SK-MEL-5 (cell line): ENCODE data around the gene ZNF467. TPM values are rescaled to one million over a fixed set of nuclear protein-coding genes. Genes with fewer than 3 reads are reported as not detected.
A peak's percentile ranks its signal among the peaks of the same experiment; 100 is the strongest.

Experiments used
- DNase-seq: peaks from one replicate; pipeline ENCODE4 v3.0.0-alpha.2; 2016; ENCODE audit warnings: low read depth, low spot score
- in situ Hi-C: cut with HindIII; loops from 2 replicates; pipeline ENCODE4 v1.10.0; 2016; ENCODE audit warnings: low sequenced_read_pairs, high pct_unique_total_duplicates, low pct_unique_long_range_greater_than_20kb
- total RNA-seq: library from RNA; depleted of rRNA; stranded (reverse); fragments of >200 nt; shearing (Covaris generic); gene quantifications from 2 replicates; pipeline ENCODE4 v1.2.3, GENCODE V29; 2014

The ZNF467 gene
- total RNA-seq, 1 experiment from 2014 or later = 0.13 TPM

GRCh38 chr7:149792220-149792595 is 18.8 kb upstream of the ZNF467 start:
- in situ Hi-C loops = no loop called here
- DNase-seq = no peak

GRCh38 chr7:149791411-149792219 is 18.2 kb upstream of the ZNF467 start:
- DNase-seq = no peak
- in situ Hi-C loops = no loop called here

- in situ Hi-C loops = no loop called here
- DNase-seq = no peak
Measured at GRCh38 chr7:149790754-149791360, 17.5 kb upstream of the ZNF467 start.

- in situ Hi-C loops = no loop called here
- DNase-seq = peak; percentile 43
Measured at GRCh38 chr7:149790146-149790548, 16.8 kb upstream of the ZNF467 start.

GRCh38 chr7:149789101-149789500 is 15.7 kb upstream of the ZNF467 start:
- in situ Hi-C loops = no loop called here
- no peak for DNase-seq

- in situ Hi-C loops = no loop called here
- no peak for DNase-seq
Measured at GRCh38 chr7:149788300-149788851, 15.0 kb upstream of the ZNF467 start.

GRCh38 chr7:149787428-149788299 is 14.3 kb upstream of the ZNF467 start:
- in situ Hi-C loops = no loop called here
- DNase-seq = peak; percentile 33

- no peak for DNase-seq
- in situ Hi-C loops = no loop called here
Measured at GRCh38 chr7:149785983-149786382, 12.6 kb upstream of the ZNF467 start.

GRCh38 chr7:149785402-149785801 is 12.0 kb upstream of the ZNF467 start:
- in situ Hi-C loops = no loop called here

GRCh38 chr7:149784251-149784608 is 10.8 kb upstream of the ZNF467 start:
- in situ Hi-C loops = no loop called here

More at GRCh38 chr7:149785402-149785801, 12.0 kb upstream of the ZNF467 start:
- no peak for DNase-seq

GRCh38 chr7:149783386-149784250 is 10.2 kb upstream of the ZNF467 start:
- DNase-seq = peak; percentile 20
- in situ Hi-C loops = no loop called here

More at GRCh38 chr7:149784251-149784608, 10.8 kb upstream of the ZNF467 start:
- no peak for DNase-seq

GRCh38 chr7:149782682-149783345 is 9.4 kb upstream of the ZNF467 start:
- in situ Hi-C loops = no loop called here

GRCh38 chr7:149781921-149782320 is 8.5 kb upstream of the ZNF467 start:
- in situ Hi-C loops = no loop called here
- DNase-seq = no peak

More at GRCh38 chr7:149782682-149783345, 9.4 kb upstream of the ZNF467 start:
- no peak for DNase-seq

GRCh38 chr7:149780636-149781419 is 7.4 kb upstream of the ZNF467 start:
- no peak for DNase-seq
- in situ Hi-C loops = no loop called here

GRCh38 chr7:149780056-149780455 is 6.7 kb upstream of the ZNF467 start:
- in situ Hi-C loops = no loop called here

GRCh38 chr7:149779502-149779805 is 6.1 kb upstream of the ZNF467 start:
- DNase-seq = no peak
- in situ Hi-C loops = no loop called here

More at GRCh38 chr7:149780056-149780455, 6.7 kb upstream of the ZNF467 start:
- DNase-seq = no peak
